Keratinocyte (primary cell): ENCODE data around the gene AKR1C2.

Experiments
- CTCF ChIP-seq, 3 experiments: IDR thresholded peaks in 1 of 3; conservative IDR thresholded peaks in 1 of 3; optimal IDR thresholded peaks in 1 of 3; 2 replicates in 2 of 3; 3 replicates in 1 of 3; pipeline versions ENCODE3 to v1.5.1; 2011; ENCODE audit warnings: low read length in 3 of 3, mild to moderate bottlenecking in 3 of 3, moderate library complexity in 2 of 3, control low read depth in 1 of 3, inconsistent platforms in 1 of 3; ENCODE audit not compliant: insufficient read depth in 2 of 3; ENCODE audit errors: extremely low read depth in 1 of 3
- EZH2 ChIP-seq: IDR thresholded peaks from one replicate; pipeline ENCODE4 v1.6.1; 2012; ENCODE audit warnings: inconsistent platforms, mild to moderate bottlenecking, low read length, moderate library complexity

GRCh38 chr10:4990217-4990616, 13.4 kb downstream of the AKR1C2 start:
- TF ChIP-seq CTCF (optimal IDR thresholded peaks at IDR 0.05 in 1 of 3, IDR thresholded peaks at IDR 0.05 in 1 of 3, conservative IDR thresholded peaks at IDR 0.05 in 1 of 3; ENCODE audit: extremely low read depth in 1 of 3, insufficient read depth in 2 of 3, low read length in 3 of 3): no peak
- TF ChIP-seq EZH2: no peak
